Body of pancreas (tissue), 4 donors: ENCODE measurements around the gene CDK5RAP2.

Experiments
- POLR2A ChIP-seq, 3 donors: fragments of 450-650 bp; IDR thresholded peaks; one replicate each; pipeline ENCODE4 v1.6.1; 2016; ENCODE audit warnings: antibody characterized with exemption in 3 of 3, mild to moderate bottlenecking in 2 of 3
- TF ChIP-seq, protein P1 (sequence below), 7 experiments: fragments of 450-650 bp in 4 of 7; fragments of 200-600 bp in 3 of 7; sonication (generic) in 3 of 7; IDR thresholded peaks; one replicate each; pipeline ENCODE4 v1.5.1; 2016 to 2019; ENCODE audit warnings: antibody characterized with exemption in 7 of 7

DNA sequence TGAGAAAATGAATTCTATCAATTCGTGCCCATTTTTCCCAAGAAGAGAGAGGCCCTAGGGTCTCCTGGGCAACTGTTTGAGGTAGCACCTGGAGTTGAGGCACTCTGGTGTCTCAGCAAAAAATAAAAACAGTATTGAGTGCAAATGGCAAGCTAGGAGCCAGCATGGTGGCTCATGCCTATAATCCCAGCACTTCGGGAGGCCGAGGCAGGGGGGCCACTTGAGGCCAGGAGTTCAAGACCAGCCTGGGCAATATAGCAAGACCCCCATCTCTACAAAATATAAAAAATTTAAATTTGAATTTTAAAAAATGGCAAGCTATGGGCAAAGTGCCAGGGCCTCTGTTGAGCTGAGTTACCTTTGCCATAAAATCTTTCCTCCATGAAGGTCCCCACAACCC lies 136.0 kb downstream of the CDK5RAP2 start:
- TF ChIP-seq, protein P1, sequence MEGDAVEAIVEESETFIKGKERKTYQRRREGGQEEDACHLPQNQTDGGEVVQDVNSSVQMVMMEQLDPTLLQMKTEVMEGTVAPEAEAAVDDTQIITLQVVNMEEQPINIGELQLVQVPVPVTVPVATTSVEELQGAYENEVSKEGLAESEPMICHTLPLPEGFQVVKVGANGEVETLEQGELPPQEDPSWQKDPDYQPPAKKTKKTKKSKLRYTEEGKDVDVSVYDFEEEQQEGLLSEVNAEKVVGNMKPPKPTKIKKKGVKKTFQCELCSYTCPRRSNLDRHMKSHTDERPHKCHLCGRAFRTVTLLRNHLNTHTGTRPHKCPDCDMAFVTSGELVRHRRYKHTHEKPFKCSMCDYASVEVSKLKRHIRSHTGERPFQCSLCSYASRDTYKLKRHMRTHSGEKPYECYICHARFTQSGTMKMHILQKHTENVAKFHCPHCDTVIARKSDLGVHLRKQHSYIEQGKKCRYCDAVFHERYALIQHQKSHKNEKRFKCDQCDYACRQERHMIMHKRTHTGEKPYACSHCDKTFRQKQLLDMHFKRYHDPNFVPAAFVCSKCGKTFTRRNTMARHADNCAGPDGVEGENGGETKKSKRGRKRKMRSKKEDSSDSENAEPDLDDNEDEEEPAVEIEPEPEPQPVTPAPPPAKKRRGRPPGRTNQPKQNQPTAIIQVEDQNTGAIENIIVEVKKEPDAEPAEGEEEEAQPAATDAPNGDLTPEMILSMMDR (IDR thresholded peaks at IDR 0.05) = no peak
- TF ChIP-seq POLR2A (IDR thresholded peaks at IDR 0.05) = no peak
